Measurements from ENCODE around the gene TEX261.
"Not testable (repeated sequence)": the region's sequence is repeated elsewhere in the genome, so short reads cannot be mapped to it uniquely, and the experiment has no call there.

Gene TEX261

DNA sequence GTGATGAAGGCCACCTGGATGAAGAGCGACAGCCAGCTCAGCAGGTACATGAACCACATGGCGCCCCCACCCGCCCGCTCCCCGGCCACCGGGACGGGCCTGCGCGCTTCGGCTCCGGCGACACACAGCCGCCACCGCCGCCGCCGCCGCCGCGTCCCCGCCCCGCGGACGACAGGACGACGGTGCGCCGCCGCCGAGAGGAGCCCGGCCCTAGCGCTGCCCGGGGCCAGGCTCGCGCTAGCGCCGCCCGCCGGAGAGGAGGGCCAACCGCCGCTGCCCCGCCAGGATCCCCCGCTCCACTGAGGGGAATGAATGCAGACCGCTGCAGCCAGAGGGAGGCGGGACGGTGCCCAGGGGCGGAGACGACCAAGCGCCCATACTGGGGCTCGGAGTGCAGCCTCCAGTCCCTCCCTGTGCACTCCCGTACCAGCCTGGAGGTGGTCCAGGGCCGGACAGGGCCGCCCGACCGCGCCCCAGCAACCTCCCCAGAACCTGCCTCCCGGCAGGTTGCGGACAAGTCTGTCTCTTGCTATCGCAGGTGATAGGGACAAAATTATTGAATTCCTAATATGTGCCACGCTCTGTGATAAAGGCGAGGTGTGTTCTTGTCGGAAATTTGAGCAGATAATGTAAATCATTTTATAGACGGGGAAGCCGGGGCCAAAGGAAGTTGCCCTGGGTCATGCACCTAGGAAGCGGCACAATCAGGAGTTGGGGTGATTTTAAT lies at the start of gene TEX261:
Gene TEX261 (minus strand): TSS at position 175 of the 727 bp plus-strand sequence. CDS start 116 bp downstream, at position 59.
- DNase-seq, result peak; percentile 91

DNA sequence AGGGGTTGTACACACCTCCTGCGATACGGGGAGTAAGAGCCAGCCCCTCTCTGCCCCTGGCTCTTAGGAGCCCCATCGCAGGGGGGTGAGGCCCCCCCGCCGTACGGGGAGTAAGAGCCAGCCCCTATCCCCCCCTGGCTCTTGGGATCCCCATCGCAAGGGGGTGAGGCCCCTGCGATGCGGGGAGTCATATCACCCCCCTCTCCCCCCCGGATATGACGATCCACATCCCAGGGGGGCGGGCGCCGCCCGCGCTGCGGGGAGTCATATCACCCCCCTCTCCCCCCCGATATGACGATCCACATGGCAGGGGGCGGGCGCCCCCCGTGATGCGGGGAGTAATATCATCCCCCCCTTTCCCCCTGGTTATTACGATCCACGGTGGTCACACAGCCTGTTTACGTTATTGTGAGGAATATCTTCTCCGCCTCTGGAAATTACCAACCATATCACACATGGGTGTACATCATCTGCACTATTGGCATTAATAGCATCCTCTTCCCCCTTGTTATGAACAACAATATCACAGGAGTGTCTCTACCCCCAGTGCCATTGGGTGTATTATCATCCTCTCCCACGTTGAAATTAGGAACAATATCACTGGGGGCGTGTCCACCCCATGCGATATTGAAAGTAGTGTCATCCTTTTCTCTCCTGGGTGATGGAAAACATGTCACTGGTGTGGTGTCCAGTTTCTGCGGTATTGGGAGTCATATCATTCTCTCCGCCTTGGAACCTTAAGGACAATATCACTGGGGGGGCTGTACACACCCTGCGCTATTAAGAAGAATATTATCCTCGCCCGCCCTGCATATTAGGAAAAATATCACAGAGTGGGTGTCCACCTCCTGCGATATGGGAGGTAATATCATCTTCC lies 49.1 kb upstream of the TEX261 start:
- DNase-seq, result no peak

DNA sequence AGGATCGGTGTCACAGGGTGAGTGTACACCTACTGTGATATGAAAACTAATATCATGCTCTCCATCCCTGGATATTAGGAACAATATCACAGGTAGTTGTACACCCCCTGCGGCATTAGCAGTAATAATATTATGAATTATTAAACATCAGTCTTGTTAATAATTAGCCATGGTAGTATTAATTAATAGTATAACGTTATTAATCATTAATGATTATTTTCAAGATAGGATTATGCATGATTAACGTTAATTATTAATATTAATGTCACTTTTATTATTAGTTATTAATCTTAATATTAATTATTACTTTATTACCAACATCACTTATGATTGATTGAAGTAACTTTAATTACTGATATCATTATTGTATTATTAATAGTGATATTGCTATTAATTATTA lies 47.6 kb upstream of the TEX261 start:
- no peak for DNase-seq

DNA sequence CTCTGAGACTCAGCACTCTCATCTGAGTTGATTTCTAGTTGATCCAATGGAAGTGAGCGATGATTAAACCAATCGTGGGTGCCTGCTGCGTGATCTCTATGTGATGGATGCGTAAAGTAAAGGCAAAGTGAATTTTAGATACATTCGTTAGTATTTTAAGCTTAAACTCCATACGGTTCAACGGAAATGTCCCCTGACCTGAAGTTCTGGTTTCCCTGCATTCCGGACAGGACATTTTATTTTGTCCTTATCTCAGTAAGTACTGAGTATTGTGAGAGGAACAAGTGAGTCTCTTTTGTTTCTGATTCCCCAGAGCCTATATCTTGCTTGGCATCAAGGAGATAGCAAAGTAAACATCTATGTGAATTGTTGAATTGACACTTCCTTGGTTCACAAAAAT lies 41.6 kb upstream of the TEX261 start:
- DNase-seq, result not testable (repeated sequence)

- DNase-seq, result not testable (repeated sequence)
Observed at GRCh38 chr2:71023553-71024243, 29.0 kb upstream of the TEX261 start.

DNA sequence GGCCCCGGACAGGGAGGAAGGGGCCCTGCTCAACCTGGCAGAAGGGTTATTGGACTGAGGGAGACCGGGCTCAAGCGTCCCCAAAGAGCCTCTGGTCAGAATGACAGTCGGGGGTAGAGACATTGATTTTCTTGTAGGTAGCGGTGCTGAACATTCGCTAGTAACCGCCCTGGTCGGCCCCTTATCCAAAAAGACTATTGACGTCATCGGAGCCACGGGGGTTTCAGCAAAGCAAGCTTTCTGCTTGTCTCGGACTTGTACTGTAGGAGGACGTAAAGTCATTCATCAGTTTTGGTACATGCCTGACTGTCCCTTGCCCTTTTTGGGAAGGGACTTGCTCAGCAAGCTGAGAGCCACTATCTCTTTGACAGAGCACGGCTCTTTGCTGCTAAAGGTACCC lies 26.7 kb upstream of the TEX261 start:
- not testable (repeated sequence) for DNase-seq

DNA sequence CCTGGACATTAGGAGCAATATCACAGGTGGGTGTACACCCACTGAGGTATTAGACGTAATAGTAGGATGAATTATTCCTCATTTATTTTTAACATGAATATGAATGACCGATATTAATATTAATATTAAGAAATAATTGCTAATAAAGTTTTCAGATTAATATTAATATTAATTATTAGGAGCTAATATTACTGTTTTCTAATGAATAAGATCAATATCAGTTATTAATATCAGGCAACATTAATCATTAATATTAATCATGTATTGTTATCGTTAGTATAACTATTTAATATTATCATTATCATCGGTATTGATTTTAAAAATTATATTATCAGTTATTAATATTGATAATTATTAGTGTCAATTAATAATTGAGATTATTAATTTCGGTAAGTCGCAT lies 25.3 kb upstream of the TEX261 start:
- DNase-seq, result not testable (repeated sequence)

GRCh38 chr2:71018625-71019024 lies 24.0 kb upstream of the TEX261 start:
- no peak for DNase-seq

DNA sequence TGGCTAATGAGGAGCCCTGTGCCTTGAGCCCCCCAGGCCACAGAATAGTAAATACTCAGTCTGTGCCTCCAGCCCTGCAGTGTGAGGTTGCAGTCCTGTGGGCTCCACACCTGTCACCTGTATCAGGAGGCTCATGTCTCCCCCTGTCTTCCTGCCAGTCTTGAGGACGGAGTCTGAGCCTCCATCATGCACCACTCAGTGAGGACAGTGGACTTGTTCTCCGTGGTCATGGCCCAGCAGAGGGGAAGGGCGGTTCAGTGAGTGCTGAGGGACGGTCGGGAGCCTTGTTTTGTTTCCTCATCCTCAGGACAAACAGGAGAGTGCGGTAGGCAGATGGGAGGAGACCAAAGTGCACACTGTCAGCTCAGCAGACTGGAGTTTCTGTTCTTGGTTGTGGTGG lies 17.1 kb upstream of the TEX261 start:
- DNase-seq, result not testable (repeated sequence)

GRCh38 chr2:71008342-71008741 lies 13.7 kb upstream of the TEX261 start:
- no peak for DNase-seq

- DNase-seq, result peak; percentile 56
Observed at GRCh38 chr2:71006955-71007799, 12.5 kb upstream of the TEX261 start.

GRCh38 chr2:71006323-71006722 lies 11.7 kb upstream of the TEX261 start:
- DNase-seq, result no peak

- DNase-seq, result no peak
Observed at GRCh38 chr2:71005271-71006202, 10.9 kb upstream of the TEX261 start.

- no peak for DNase-seq
Observed at GRCh38 chr2:71004857-71005256, 10.2 kb upstream of the TEX261 start.

- no peak for DNase-seq
Observed at GRCh38 chr2:71003966-71004755, 9.5 kb upstream of the TEX261 start.

DNA sequence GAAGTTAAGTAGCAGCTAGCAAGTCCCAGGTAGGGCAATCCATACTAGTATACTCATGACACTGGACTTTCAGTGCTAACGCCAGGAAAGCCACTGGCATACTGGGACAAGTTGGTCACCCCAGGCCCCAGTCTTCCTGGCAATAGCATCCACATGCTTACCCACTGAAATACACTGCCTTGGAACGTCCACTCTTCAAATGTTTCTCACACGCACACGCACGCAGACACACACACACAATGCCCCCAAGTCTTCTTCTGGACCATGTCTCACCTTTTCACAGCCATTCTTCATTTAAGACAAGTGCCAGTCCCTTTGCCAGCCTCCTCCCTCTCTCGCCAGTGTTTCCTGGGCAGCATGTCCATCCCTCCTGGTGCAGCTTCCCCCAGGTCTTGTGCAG lies 8.7 kb upstream of the TEX261 start:
- DNase-seq, result no peak

GRCh38 chr2:71001981-71002570 lies 7.4 kb upstream of the TEX261 start:
- DNase-seq, result no peak

DNA sequence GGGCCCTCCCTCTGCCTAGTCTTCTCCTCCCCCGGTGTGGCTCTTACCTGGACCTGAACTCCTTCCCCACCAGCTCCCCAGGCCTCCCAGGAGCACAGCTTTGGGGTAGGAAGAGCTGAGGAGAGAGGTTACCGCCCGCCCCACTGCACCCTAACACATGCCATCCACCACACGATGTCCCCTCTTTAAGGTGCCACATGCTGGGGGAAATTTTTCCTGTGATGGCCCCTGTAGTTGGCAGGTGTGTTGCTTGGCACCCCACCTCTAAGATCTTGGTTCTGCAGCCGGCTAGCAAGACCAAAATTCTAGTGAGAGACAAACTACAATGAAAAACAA lies 6.9 kb upstream of the TEX261 start:
- DNase-seq, result no peak

- peak; percentile 55 for DNase-seq
Observed at GRCh38 chr2:71000780-71001591, 6.3 kb upstream of the TEX261 start.
